Body of pancreas (tissue), 4 donors: ENCODE data around the gene ABI1. TPM values are rescaled to one million over a fixed set of nuclear protein-coding genes. Genes with fewer than 3 reads are reported as not detected.

Experiments
- ATAC-seq: fragments of 150-250 bp; one replicate; pipeline ENCODE4 v1.9.1; 2016
- DNase-seq, 4 donors: peaks; one replicate each; pipeline ENCODE4 v3.0.0-alpha.2; 2019
- H3K27ac ChIP-seq, 4 donors: fragments of 200-600 bp; sonication (generic); 1 replicate in 3 of 4; 2 replicates in 1 of 4; pipeline versions ENCODE4 v1.5.1 to v1.6.1; 2016 to 2019; ENCODE audit warnings: mild to moderate bottlenecking in 1 of 4, mixed read lengths in 1 of 4, moderate library complexity in 1 of 4
- H3K27me3 ChIP-seq, 2 donors: fragments of 200-600 bp; sonication (generic); one replicate each; pipeline ENCODE4 v1.6.0; 2016; ENCODE audit warnings: mild to moderate bottlenecking in 1 of 2
- H3K36me3 ChIP-seq, 2 donors: fragments of 200-600 bp; sonication (generic); replicated peaks in 1 of 2; 2 replicates each; pipeline ENCODE4 v1.5.1; 2016; ENCODE audit warnings: low read depth in 2 of 2; ENCODE audit not compliant: insufficient read depth in 1 of 2
- H3K4me1 ChIP-seq: fragments of 200-600 bp; sonication (generic); one replicate; pipeline ENCODE4 v1.6.0; 2016
- H3K4me3 ChIP-seq, 2 donors: fragments of 200-600 bp; sonication (generic); 1 replicate in 1 of 2; 2 replicates in 1 of 2; pipeline ENCODE4 v1.5.1; 2016 to 2019
- H3K9me3 ChIP-seq, 3 donors: fragments of 200-600 bp; sonication (generic); 1 replicate in 2 of 3; 2 replicates in 1 of 3; pipeline ENCODE4 v1.5.1; 2016
- CTCF ChIP-seq, 7 experiments: fragments of 450-650 bp in 4 of 7; fragments of 200-600 bp in 3 of 7; sonication (generic) in 3 of 7; IDR thresholded peaks; one replicate each; pipeline ENCODE4 v1.5.1; 2016 to 2019; ENCODE audit warnings: antibody characterized with exemption in 7 of 7
- POLR2A ChIP-seq, 3 donors: fragments of 450-650 bp; IDR thresholded peaks; one replicate each; pipeline ENCODE4 v1.6.1; 2016; ENCODE audit warnings: antibody characterized with exemption in 3 of 3, mild to moderate bottlenecking in 2 of 3
- WGBS, 2 donors: methylation state at CpG; one replicate each; pipeline ENCODE4 v1.1.5; 2017; 5-methylcytosine and 5-hydroxymethylcytosine counted together
- intact Hi-C: fragments of 100-400 bp; cut with DNase I; formaldehyde crosslinking; loops from one replicate; pipeline ENCODE4 v1.15.1; 2023
- total RNA-seq, 2 donors: library from RNA; depleted of rRNA; stranded (reverse); fragments of >200 nt; gene quantifications; one replicate each; pipeline ENCODE4 v1.1.0, GENCODE V29; 2016

ABI1 gene
- total RNA-seq, 2 donors from 2014 or later, result 13.5 to 24.9 TPM

GRCh38 chr10:26703096-26703495 lies 157.7 kb downstream of the ABI1 start:
- intact Hi-C loops, result no loop called here
- H3K9me3 ChIP-seq, result no peaks in the 10 kb centered on the region
- ATAC-seq, result no peak

GRCh38 chr10:26700884-26701630 lies 159.7 kb downstream of the ABI1 start:
- intact Hi-C loops, result no loop called here
- 60 to 62% methylated on average over 4 of the region's 4 CpGs for WGBS, 2 donors
- Histone ChIP-seq H3K27ac (no peak overlapping the region), H3K27me3 (no peaks in the 10 kb centered on the region), H3K4me1 (peaks cover 17% of the 10 kb centered on the region), H3K36me3 (no peaks in the 10 kb centered on the region), H3K9me3 (no peaks in the 10 kb centered on the region), H3K4me3 (no peak overlapping the region)
- no peak for DNase-seq
- no peak for TF ChIP-seq CTCF (IDR thresholded peaks at IDR 0.05)
- TF ChIP-seq POLR2A (IDR thresholded peaks at IDR 0.05), result no peak
- ATAC-seq, result no peak

More at GRCh38 chr10:26703096-26703495, 157.7 kb downstream of the ABI1 start:
- Histone ChIP-seq H3K36me3 (no peaks in the 10 kb centered on the region), H3K27me3 (no peaks in the 10 kb centered on the region), H3K4me1 (peaks cover 10% of the 10 kb centered on the region), H3K27ac (no peak overlapping the region), H3K4me3 (no peak overlapping the region)
- WGBS, 2 donors, result 79 to 81% methylated on average over 4 of the region's 4 CpGs
- TF ChIP-seq CTCF (IDR thresholded peaks at IDR 0.05), result no peak
- no peak for TF ChIP-seq POLR2A (IDR thresholded peaks at IDR 0.05)
- DNase-seq, result no peak

- DNase-seq (no peak), ATAC-seq (no peak)
- H3K27ac ChIP-seq, result no peak overlapping the region
- H3K36me3 ChIP-seq, result no peaks in the 10 kb centered on the region
- intact Hi-C loops, result no loop called here
- TF ChIP-seq CTCF (IDR thresholded peaks at IDR 0.05) (no peak), POLR2A (IDR thresholded peaks at IDR 0.05) (no peak)
- no peak overlapping the region for H3K4me3 ChIP-seq
- no peaks in the 10 kb centered on the region for H3K9me3 ChIP-seq
- no peaks in the 10 kb centered on the region for H3K27me3 ChIP-seq
- WGBS, 2 donors, result 97 to 98% methylated on average over 7 of the region's 7 CpGs
- peaks cover 17% of the 10 kb centered on the region for H3K4me1 ChIP-seq
These were observed 161.1 kb downstream of the ABI1 start for GRCh38 chr10:26699631-26700030.

- Histone ChIP-seq H3K36me3 (no peaks in the 10 kb centered on the region), H3K27ac (no peak overlapping the region), H3K27me3 (no peaks in the 10 kb centered on the region), H3K4me1 (peaks cover 17% of the 10 kb centered on the region), H3K4me3 (no peak overlapping the region), H3K9me3 (no peaks in the 10 kb centered on the region)
- intact Hi-C loops, result no loop called here
- 68 to 72% methylated on average over 2 of the region's 2 CpGs for WGBS, 2 donors
- DNase-seq, result no peak
- TF ChIP-seq CTCF (IDR thresholded peaks at IDR 0.05) (no peak), POLR2A (IDR thresholded peaks at IDR 0.05) (no peak)
- ATAC-seq, result no peak
These were observed 161.8 kb downstream of the ABI1 start for GRCh38 chr10:26698909-26699308.
